NB4 (cell line): ENCODE data around the gene SV2C.

Experiments used
- CTCF ChIP-seq: IDR thresholded peaks from one replicate; pipeline ENCODE4 v1.5.1; 2012; ENCODE audit warnings: low read depth, low read length
- POLR2A ChIP-seq: IDR thresholded peaks from 2 replicates; pipeline ENCODE4 v1.6.1; 2011; ENCODE audit warnings: mild to moderate bottlenecking; ENCODE audit not compliant: insufficient read length; ENCODE audit errors: extremely low read depth

- TF ChIP-seq CTCF: no peak
- no peak for TF ChIP-seq POLR2A
Measured at GRCh38 chr5:76376148-76376865, 293.1 kb downstream of the SV2C start.
